GM19043 (cell line): ENCODE measurements around the gene GORASP2.

Experiments
- ATAC-seq: cut with Tn5 transposase; IDR thresholded peaks from one replicate; pipeline ENCODE4 v1.9.1; 2021; ENCODE audit warnings: low read depth; ENCODE audit not compliant: unreplicated experiment

The GORASP2 gene

DNA sequence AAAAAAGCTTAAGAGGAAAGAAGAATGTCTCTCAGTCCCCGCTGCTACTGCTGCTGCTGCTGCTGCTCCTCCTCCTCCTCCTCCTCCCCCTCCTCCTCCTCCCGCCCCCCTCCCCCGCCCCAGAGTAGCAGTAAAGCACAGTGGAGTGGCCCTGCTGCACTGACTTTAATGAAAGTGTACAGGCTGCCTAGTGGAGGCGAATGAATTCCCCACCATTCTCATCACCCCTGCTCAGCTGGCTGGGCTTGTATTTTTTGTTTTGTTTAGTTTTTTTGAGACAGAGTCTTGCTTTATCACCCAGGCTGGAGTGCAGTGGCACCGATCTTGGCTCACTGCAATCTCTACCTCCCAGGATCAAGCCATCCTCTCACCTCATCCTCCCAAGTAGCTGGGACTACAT, 34.3 kb downstream of the GORASP2 start:
- ATAC-seq, result no peak

DNA sequence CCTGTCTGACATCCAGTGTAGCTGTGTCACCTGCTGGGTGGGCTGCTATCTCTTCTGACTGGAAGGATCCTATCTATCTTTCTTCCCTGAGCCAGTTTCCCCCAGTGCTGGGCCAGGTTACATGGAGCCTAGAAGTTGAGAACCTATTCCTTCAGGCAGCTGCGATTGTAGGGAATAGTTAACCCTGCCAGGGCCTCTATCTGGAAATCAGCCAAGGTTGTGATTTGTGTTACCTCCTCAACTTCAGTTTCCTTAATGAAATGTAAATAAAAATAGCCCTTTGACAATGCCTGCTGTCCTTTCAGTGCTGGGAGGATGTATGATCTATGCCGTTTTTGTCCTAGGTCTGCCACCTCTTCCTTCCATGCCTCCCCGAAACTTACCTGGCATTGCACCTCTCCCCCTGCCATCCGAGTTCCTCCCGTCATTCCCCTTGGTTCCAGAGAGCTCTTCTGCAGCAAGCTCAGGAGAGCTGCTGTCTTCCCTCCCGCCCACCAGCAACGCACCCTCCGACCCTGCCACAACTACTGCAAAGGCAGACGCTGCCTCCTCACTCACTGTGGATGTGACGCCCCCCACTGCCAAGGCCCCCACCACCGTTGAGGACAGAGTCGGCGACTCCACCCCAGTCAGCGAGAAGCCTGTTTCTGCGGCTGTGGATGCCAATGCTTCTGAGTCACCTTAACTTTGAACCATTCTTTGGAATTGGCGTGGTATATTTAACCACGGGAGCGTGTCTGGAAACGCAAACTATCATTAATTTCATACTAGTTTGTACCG, 36.6 kb downstream of the GORASP2 start:
- ATAC-seq, result no peak

DNA sequence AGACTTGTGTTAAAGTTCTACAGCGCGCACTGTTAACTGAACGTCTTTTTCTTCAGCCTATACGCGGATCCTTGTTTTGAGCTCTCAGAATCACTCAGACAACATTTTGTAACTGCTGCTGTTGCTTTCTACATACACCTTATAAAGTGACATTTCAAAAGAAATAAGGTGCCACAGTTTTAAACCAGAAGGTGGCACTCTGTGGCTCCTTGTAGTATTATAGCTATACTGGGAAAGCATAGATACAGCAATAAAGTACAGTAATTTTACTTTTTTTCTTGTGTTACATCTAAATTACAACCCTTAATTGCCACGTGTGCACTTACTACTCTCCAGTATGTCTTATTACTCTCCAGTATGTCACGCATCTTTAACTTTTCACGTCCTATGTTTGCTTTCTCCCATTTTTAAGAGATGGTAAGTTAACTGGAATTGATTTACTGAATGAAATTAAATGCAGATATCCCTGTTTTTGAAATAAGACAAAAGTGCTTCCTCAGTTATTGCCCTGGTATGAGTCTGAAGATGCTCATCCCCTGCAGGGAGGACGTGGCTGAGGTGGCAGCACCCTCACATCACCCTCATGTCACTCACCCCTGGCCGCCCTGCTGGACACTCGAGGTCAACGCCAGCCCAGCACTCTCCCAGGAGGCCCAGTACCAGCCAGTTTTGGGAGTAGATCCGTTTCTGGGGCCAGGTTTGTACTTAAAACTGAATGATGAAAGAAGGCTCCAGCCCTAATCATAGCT, 37.8 kb downstream of the GORASP2 start:
- no peak for ATAC-seq

DNA sequence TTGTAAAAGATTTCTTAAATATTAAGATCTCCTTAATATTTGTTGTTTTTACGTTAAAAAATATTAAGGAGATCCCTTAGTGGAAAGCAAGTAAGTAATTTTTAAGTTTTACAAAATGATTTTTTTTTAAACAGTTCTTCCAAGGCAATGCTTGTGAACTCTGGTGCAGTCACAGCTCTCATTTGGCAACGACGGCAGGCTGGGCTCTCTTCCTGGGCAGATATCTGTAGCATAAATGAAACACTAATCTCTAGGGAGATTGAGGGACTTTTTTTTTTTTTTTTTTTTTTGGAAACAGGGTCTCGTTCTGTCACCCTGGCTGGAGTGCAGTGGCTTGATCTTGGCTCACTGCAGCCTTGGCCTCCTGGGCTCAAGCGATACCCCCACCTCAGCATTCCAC, 38.5 kb downstream of the GORASP2 start:
- no peak for ATAC-seq

DNA sequence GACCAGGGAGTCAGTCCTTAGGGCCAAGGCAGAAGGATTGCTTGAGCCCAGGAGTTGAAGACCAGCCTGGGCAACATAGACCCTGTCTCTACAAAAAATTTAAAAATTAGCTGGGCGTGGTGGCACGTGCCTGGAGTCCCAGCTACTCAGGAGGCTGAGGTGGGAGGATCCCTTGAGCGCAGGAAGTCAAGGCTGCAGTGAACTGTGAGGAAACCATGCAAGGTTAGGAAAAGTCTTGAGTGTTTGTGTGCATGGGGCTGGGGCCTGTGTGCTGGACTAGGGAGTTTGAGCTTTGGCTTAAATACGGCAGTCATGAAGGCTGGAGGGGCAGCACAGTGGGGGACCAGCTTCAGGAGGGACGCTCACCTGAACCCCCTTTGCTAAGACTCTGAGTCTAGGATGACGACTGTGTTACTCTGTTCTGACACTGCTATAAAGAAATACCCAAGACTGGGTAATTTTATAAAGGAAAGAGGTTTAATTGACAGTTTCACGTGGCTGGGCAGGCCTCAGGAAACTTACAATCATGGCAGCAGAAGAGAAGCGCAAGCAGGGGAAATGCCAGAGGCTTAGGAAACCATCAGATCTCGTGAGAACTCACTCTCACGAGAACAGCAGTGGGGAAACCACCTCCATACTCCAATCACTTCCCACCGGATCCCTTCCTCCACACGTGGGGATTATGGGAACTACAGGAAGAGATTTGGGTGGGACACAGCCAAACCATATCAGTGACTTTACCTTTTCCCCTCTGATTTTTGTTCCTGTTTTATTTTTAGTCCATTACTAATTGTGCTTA, 39.4 kb downstream of the GORASP2 start:
- no peak for ATAC-seq

DNA sequence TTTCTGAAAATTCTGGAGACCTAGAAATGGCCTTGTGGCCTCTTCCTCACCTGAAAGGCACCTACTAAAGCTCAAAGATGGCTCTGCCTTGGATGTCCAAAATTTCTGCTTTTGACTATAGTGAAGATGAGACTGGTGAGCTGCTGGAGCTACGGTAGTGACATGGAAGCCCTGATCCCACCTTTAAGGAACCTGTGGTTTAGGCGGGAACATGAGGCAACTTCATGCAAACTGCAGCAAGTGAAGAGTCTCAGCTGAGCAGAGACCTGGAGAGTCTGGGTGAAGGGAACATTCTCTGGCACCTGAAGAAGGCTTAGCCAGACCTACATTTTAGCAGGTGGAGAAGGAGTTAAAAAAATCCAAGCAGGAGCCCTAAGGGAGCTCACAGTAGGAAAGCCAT, 40.0 kb downstream of the GORASP2 start:
- ATAC-seq, result no peak

DNA sequence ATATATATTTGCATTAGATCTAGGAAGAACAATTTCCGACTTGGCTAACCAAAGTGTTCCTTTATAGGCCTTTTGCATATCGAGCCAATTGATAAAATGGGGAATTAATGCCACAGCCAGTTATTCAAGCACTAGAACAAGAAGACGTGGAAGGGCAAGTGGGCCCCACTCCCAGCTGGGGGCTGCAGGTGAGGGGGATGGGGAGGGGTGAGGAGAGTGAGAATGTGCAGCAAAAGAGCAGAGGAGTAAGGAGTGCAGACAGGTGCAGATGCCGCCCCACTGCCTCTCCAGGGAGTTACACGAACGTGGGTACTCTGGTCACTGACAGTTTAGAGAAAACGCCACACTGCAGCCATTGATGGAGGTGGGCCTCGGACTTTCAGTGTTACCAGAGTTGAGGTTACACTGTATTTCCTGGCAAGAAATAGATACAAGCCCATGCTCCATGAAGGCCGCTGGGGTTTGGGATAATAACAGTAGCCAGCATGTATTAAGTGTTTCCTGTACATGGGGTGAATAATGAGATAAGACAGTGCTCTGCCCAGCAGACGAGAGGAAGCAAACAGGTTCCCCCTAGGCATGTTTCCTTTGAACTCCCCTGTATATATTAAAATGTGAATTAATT, 40.9 kb downstream of the GORASP2 start:
- no peak for ATAC-seq

DNA sequence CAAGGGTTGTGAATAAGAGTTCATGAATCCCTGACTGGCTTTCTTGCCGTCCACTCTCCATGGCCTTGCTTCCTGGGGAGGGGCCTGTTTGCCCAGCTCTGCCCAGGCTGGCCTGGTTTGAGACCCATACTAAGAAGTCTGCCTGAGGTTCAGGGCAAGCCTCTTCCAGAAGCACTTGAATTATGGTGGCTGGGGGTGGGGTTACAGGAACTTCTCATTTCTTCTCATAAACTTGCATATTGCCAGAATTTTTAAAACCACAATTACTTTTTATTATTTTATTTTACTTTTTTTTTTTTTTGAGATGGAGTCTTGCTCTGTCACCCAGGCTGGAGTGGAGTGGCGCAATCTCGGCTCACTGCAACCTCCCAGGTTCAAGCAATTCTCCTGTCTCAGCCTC, 42.0 kb downstream of the GORASP2 start:
- no peak for ATAC-seq

DNA sequence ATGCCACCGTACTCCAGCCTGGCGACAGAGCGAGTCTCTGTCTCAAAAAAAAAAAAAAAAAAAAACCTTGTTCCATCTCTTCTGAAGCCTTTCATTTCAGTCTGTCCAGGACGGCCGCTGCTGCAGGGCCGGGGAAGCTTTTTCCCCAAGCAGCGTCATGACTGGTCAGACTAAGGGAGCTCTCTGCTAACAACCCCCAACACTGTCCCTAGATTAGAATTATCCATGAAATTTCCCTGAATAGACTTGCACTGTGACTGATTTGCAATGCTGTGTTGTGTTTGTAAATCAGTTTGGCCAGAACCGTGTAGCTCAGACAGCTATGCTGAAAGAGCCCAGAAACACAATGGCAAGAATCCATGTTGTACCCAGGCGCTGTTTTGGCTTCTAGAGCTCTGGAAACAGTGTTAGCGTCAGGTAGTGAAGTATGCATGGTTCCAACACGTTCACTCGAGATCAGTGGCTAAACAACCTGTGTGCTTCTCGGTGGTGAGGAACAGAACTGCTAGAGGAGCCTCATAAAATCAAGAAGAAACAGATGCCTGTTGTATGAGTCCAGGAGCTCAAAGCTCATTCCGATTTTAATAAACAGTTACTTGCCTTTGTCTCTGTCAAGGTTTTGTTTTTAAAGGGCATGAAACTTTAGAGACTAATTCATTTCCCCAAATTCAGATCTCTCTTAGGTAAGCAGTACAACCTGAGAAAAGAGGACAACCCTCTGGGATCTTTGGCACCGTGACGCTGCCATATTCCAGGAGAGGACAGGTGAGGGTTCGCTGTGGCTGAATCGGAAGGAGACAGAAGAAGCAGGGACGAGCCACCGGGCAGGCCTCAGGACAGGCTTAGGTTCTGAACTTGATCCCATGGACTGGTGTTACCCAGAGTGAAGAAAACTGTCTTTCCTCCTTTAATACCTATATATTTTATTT, 43.5 kb downstream of the GORASP2 start:
- no peak for ATAC-seq

DNA sequence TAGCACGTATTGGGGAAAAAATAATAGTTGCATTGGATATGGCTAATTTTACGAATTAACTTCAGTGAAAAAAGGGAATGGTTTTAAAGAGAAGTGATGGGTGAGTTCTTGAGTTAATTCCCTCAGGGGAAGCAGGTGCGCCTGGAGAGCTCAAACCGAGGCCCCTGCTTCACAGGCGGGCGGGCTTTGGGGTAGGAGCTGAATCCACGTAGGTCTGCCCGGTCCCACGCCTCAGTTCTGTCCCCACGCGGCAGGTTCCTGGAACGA, 44.1 kb downstream of the GORASP2 start:
- no peak for ATAC-seq

DNA sequence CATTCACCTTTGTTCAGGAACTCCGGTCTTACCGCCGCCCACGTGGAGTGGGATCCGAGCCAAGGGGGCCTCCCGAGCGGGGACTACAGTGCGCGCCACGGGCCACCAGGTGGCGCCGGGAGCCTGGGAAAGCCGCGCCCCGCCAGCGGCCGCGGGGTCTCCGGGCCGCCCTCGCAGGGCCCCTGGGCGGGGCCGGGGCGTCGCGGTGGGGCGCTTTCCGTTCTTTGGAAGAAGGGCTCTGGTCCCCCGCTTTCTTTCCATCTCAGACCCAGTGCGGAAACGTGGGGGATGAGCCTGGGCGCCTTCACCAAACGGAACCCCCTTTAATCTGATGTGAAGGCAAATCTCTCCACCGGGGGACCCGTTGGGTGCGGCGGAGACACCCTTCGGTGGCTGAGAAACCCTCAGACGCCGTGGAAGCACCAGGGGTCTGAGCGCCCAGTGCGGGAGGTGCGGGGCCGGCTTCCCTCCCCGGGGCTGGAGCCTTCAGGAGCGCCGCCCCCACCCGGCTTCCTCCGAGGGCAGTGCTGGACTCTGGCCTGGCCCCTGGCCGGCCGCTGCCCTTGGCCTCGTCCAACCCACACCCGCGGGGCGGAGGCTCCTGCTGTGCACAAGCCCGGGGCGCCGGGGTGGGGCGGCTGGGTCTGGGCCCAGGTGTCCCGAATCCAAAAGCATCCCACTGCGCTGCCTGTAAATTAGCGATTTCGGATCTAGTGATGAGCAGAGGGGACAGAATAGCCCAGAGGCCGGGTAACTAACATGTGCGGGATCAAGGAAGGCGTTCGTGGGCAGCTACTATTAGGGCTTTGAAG, 44.6 kb downstream of the GORASP2 start:
- ATAC-seq, result peak; percentile 92

DNA sequence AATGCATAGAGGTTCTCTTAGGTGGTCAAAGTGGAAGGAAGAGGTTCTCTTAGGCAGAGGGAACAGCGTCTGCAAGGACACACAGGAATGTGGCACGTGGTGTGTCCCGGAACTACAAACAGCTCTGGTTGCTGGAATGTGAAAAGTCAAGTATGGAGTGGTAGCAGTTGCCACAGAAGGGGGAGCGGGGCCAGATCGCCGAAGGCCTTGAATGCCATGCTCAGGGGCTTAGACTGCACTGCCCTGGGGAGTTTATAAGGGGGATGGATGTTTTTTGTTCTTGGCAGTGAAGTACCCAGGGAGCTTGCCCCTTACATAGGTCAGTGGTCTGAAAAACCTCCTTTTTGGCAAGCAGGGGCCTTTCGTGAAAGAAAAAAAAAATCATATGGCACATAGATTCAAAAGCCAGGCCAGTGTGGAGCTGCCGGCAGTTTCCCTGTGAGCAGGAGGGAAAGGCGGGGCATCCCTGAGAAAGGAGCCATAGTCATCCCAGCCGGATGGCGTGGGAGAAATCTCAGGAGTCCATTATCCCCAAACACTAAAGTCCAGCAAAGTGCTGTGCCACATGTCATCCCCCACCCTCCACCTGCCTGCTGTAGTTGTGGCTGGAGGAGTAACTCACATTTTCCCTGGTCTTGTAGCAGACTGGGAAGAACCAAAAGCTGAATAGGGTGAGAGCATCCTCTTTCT, 45.4 kb downstream of the GORASP2 start:
- no peak for ATAC-seq

DNA sequence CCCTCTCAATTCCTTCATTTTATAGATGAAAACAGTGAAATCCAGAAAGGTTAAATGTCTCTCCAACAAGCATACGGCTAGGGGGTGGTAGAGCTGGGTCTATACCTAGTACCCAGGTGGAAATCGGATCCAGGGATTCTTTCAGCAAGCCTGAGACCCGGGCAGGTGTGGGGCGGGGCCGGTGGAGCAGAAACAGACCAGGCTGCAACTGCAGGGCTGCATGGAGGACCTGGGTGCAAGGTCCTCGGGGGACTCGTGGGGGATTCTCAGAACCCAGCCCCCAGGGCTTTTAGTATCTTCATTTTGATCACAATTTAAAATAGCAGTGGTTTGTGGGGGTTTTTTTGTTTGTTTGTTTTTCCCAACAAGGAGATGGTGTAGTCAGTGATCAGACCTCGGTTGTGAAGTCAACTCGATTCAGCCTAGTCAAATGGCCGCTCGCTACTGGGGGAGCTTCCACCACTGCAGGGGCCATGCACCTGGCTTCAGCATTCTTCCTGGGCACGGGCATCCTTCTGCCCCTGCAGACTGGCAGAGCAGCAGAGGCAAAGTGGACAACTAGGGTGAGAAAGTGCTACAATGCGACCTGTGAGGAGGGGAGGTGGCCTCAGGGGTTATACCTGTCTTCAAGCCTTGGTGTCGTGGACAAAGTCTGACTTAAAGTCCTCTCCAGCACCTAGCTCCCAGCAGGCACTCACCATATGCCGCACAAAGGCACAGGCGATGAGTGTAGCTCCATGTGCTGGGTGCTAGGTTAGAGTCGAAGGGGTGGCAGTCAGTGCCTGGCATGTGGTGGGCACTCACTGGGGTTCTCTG, 46.3 kb downstream of the GORASP2 start:
- no peak for ATAC-seq

DNA sequence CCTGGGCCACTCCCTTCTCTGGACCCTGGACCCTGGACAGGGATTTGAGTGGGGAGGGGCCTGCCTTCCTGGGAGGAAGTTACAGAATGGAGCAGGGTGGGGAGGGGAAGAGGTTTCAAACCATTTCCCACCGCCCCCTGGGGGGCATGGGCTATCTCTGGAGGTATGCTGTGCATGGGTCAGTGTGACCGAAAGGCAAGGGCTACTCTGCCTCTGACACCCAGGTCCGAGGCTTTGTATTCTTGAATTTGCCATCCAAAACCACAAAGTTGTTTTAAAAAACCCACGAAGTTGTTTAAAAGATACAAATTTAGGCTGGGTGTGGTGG, 46.9 kb downstream of the GORASP2 start:
- ATAC-seq, result no peak

DNA sequence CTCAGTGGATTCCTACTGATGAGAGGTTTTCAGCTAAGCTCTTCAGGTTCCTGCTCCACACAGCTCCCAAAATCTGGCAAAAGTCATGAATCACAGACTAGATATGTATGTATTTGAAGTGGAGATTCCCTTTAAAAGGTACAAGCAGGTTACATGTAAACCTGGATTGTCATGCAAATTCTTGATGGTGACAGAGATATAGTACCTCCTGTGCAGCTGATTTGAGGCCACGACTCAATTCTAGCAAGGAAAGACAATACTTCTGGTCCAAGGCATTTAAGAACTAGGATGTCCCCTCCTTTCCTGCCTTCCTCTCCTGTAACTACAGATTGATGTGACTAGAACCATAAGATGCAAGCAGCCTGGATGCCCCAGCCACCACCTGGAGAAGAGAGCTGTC, 55.0 kb downstream of the GORASP2 start:
- no peak for ATAC-seq

DNA sequence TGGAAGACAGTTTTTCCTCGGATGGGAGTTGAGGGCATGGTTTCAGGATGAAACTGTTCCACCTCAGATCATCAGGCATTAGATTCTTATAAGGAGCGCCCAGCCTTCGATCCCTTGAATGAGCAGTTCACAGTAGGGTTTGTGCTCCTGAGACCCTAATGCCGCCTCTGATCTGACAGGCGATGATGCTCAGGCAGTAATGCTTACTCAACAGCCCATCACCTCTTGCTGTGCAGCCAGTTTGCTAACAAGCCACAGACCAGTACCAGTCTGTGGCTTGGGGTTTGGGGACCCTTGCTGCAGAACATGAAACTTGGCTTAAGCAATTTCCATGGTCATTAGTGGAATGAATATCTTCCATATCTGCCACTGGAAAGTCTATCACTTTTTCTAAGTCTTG, 56.4 kb downstream of the GORASP2 start:
- no peak for ATAC-seq

DNA sequence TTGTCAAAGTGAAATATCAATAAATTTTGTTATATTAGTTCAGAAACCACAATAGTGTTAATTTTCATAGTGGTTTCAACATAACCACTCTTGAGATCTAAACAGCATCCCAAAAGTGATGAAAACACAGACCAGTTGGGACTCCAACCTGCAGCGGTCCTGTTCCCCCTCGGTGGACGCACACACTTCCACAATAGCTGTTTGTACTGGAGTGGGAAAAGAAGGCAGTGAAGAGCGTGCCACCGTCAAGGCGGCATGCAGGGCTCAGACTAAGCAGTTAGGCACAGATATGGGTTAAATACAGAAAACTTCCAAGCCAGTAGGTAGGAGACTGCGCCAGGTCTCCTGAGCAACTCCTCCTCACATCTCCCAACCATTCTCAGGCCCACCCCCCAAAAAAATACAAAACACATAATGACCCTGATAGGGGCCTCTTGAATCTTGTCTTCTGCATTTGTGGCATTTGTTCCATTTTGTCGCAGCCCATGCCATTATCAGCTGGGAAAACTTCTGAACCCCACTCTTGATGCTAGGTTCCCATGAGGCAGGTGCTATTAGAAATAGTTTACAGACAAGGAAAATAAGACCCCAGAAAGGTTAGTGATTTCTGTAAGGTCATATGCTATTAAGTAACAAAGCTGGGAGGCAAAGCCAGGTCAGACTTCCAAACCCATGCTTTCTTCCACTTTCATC, 57.7 kb downstream of the GORASP2 start:
- no peak for ATAC-seq
